HG03460 (cell line): ENCODE measurements around the gene ARL6IP1.
"Not testable (repeated sequence)": the region's sequence is repeated elsewhere in the genome, so short reads cannot be mapped to it uniquely, and the experiment has no call there.

Experiments
- ATAC-seq: cut with Tn5 transposase; IDR thresholded peaks from one replicate; pipeline ENCODE4 v1.9.1; 2021; ENCODE audit not compliant: unreplicated experiment

The ARL6IP1 gene

GRCh38 chr16:18762713-18763112, 38.6 kb downstream of the ARL6IP1 start:
- ATAC-seq = peak; percentile 39

- peak; percentile 47 for ATAC-seq
Observed at GRCh38 chr16:18759598-18760520, 41.5 kb downstream of the ARL6IP1 start.

- peak; percentile 47 for ATAC-seq
Observed at GRCh38 chr16:18757960-18758660, 43.2 kb downstream of the ARL6IP1 start.

GRCh38 chr16:18756639-18757038, 44.7 kb downstream of the ARL6IP1 start:
- not testable (repeated sequence) for ATAC-seq

GRCh38 chr16:18742870-18743269, 58.5 kb downstream of the ARL6IP1 start:
- ATAC-seq = not testable (repeated sequence)
